Amniotic stem cell (primary cell): ENCODE results near the gene TOMM6.

Experiments
- DNase-seq: peaks from one replicate; lab custom pipeline; 2025; lab: John Stamatoyannopoulos, UW

The TOMM6 gene

GRCh38 chr6:41823178-41823577 lies 35.7 kb downstream of the TOMM6 start:
- no peak for DNase-seq

- DNase-seq, result no peak
Measured at GRCh38 chr6:41824571-41825569, 37.4 kb downstream of the TOMM6 start.

- DNase-seq, result no peak
Measured at GRCh38 chr6:41826343-41827022, 39.0 kb downstream of the TOMM6 start.

- no peak for DNase-seq
Measured at GRCh38 chr6:41832263-41832662, 44.8 kb downstream of the TOMM6 start.

GRCh38 chr6:41836022-41836659 lies 48.6 kb downstream of the TOMM6 start:
- DNase-seq, result no peak

- DNase-seq, result no peak
Measured at GRCh38 chr6:41836660-41837052, 49.2 kb downstream of the TOMM6 start.
